ENCODE measurements around the gene NUDT6.

The NUDT6 gene

GRCh38 chr4:122912810-122913575 is 9.4 kb downstream of the NUDT6 start:
- no peak for DNase-seq

- DNase-seq = no peak
Observed at GRCh38 chr4:122911588-122911987, 10.8 kb downstream of the NUDT6 start.

DNA sequence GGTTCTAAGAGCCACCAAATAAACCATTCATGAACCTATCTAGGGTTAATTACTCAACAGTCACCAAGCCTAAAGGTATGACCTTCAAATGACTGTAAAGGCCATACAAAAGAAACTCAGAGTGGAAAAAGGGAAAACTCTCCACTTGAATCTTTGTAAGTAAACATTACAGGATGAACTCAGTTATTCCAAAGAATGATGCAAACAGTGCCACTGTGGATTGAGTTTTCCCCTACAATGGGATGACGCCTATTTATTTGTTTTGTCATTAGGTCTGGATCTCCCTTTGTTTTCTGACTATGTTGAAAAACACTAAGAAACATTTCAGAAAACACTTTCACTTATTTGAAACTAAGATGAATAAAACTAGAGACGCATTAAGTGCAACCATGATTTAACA is 12.7 kb downstream of the NUDT6 start:
- no peak for DNase-seq

DNA sequence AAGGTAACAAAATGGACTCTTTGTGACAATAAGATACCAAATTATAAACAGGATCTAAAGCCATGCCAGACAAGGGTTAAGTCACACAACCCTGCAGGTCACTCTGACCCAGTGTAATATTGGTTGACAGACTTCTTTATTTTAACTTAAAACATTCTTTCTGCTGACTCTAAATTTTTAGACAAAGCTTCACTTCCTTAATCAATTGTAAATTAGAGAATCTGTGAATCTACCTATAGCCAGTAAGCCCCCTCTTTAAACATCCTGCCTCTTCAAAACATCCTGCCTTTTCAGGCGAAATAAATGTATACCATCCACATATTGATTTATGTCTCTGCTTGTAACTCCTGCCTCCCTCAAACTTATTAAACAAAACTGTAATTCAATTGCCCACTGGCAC is 14.2 kb downstream of the NUDT6 start:
- DNase-seq = no peak

DNA sequence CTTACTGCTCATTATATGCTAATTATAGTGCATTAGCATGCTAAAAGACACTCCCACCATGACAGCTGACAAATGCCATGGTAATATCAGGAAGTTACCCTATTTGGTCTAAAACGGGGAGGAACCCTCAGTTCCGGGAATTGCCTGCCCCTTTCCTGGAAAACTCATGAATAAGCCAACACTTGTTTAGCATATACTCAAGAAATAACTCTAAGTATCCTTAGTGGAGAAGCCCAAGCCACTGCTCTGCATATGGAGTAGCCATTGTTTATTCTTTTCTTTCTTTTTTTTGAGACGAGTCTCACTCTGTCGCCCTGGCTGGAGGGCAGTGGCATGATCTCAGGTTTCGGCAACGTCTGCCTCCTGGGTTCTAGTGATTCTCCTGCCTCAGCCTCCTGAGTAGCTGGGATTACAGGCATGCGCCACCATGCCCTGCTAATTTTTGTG is 15.5 kb downstream of the NUDT6 start:
- DNase-seq = no peak

GRCh38 chr4:122903766-122904288 is 18.6 kb downstream of the NUDT6 start:
- DNase-seq = no peak

- DNase-seq = no peak
Observed at GRCh38 chr4:122901247-122902010, 21.0 kb downstream of the NUDT6 start.

DNA sequence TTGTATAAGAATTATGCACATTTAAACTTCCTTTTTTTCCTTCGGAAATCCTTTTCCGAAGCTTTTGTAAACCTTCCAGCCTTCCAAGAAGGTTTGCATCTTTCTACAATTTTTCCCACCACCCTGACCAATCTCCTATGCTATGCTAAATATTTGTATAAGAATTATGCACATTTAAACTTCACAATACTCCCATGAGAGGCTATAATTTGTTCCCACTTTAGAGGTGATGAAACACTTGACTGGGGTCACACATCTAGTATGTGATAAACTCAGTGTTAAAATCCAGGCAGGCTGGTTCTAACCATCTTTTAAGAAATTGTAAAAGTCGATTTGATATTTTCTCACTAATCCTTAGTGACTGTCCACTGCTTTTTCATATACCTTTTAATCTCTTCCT is 22.1 kb downstream of the NUDT6 start:
- no peak for DNase-seq

GRCh38 chr4:122899682-122900081 is 22.7 kb downstream of the NUDT6 start:
- no peak for DNase-seq

GRCh38 chr4:122898370-122899150 is 23.8 kb downstream of the NUDT6 start:
- DNase-seq = no peak

GRCh38 chr4:122896270-122896669 is 26.1 kb downstream of the NUDT6 start:
- no peak for DNase-seq

DNA sequence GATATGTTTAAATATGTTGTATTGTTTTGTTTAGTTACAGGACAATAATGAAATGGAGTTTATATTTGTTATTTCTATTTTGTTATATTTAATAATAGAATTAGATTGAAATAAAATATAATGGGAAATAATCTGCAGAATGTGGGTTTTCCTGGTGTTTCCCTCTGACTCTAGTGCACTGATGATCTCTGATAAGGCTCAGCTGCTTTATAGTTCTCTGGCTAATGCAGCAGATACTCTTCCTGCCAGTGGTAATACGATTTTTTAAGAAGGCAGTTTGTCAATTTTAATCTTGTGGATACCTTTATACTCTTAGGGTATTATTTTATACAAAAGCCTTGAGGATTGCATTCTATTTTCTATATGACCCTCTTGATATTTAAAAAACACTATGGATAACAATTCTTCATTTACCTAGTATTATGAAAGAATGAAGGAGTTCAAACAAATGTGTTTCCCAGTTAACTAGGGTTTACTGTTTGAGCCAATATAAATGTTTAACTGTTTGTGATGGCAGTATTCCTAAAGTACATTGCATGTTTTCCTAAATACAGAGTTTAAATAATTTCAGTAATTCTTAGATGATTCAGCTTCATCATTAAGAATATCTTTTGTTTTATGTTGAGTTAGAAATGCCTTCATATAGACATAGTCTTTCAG is 26.9 kb downstream of the NUDT6 start:
- no peak for DNase-seq

- DNase-seq = no peak
Observed at GRCh38 chr4:122894827-122895226, 27.6 kb downstream of the NUDT6 start.

DNA sequence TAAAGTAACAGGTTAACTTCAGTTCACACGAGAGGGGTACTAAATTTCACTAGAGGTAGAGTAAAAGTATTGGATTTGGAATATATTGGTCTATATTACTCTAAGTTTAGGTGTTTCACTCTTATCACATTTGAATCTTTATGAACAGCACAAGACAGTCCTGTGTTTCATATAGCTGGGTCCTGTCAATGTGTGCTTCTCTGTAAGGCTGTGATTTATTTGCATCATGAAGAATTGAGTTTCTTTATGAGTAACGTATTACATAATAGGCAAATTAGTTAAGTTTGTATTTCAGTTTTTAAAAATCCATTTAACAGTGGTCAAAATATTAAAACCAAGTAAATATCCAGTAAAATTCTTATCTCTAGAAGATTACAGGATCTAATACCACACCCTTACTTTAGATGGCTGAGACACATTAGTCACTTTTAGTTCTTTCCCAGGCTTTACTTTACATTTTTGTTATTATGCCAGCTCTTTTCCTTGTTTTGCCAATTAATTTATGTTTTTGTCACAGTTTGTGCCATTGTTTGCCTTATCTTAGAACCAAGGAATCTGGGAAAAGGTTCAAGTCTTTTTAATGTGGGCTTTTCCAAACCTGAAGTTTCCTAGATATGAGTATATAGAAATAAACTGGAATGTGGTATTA is 32.1 kb downstream of the NUDT6 start:
- no peak for DNase-seq

GRCh38 chr4:122889726-122890125 is 32.7 kb downstream of the NUDT6 start:
- DNase-seq = no peak

DNA sequence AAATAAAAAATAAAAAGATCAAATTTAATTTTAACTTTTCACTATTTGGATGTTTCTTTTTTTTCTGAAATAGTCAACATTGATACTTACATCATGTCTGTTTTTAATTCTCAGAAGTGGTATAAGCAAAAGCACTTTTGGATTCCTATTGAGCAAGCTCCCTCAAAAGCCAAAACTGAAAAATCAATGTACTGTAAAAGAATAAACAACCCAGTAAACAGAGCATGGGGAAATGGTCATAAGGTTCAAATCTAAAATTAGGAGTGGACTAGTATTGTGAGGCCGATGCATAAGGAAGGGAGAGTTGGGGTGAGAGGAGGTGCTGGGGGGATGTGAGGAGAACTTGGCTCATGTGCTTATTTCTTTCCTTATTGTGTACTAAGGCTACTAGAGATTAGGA is 37.9 kb downstream of the NUDT6 start:
- no peak for DNase-seq

DNA sequence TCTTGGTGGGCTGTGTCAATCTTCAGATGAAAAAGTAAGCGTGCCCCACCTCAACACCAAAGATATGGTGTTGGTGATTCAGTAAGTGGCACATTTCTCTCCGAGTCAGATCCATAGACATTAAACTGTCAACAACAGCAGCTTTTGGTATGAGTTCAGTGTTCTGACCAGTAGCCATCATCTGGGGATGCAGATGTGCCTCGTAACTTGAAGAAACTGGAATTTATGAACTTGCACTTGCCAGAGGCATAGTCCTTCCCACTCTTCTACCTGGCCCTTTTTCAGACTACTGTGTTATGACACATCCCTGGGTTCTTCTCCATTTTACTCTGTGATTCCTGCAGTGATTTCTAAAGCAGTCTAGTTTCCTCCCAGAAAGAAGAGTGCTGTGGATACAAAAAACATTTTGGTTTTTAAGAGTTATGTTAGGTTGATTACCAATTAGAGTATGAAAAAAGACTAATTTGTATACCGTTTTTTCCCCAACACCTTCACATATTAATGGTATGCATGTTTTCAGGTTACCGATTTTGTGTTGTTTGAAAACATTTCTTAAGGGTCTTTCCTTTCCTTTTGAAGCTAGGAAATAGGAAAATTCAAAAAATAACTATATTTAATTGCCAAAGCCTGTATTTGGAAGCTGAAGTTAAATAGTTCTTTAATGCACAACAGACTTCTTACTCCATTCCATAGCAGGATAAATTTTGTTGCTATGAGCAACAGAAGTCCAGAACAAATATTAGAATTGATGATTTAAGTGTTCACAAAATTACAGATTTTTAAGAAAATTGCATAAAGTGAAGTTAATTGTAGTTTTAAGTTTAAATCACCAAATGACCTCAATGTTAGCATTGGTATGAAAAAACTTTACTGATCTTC is 39.3 kb downstream of the NUDT6 start:
- DNase-seq = no peak

- no peak for DNase-seq
Observed at GRCh38 chr4:122879001-122879400, 43.4 kb downstream of the NUDT6 start.

GRCh38 chr4:122876456-122876855 is 45.9 kb downstream of the NUDT6 start:
- no peak for DNase-seq

- DNase-seq = no peak
Observed at GRCh38 chr4:122875949-122876348, 46.4 kb downstream of the NUDT6 start.
